HEK293 (cell line): ENCODE results near the gene INO80E.

Experiments
- REST ChIP-seq: fragments of 450-650 bp; formaldehyde crosslinking; IDR thresholded peaks from 2 replicates; pipeline ENCODE4 v1.5.1; 2016; ENCODE audit warnings: missing biosample characterization, missing genetic modification characterization
- ZNF501 ChIP-seq: fragments of 450-650 bp; formaldehyde crosslinking; IDR thresholded peaks from 2 replicates; pipeline ENCODE4 v1.5.1; 2016; ENCODE audit warnings: missing biosample characterization, missing genetic modification characterization
- ZNF555 ChIP-seq: fragments of 450-650 bp; formaldehyde crosslinking; conservative IDR thresholded peaks from 2 replicates; pipeline ENCODE4 v1.5.1; 2017; ENCODE audit warnings: missing biosample characterization, mild to moderate bottlenecking, missing genetic modification characterization, inconsistent platforms

- TF ChIP-seq ZNF555 (tag by site-specific recombination) (no peak), ZNF501 (tag by site-specific recombination) (no peak), REST (no peak)
Measured at GRCh38 chr16:30011714-30012504, 15.9 kb downstream of the INO80E start.
